ENCODE results near the gene DCANP1. TPM values are rescaled to one million over a fixed set of nuclear protein-coding genes. Genes with fewer than 3 reads are reported as not detected.

Gene DCANP1
- total RNA-seq, 1 experiment from 2014 or later, result not detected

- no peak overlapping the region for H3K27ac Mint-ChIP-seq (ENCODE audit: low read depth, unreplicated experiment)
- BruUV-seq (replicated peaks), result no TSS peak
- H3K4me1 Mint-ChIP-seq (ENCODE audit: insufficient read depth, unreplicated experiment), result no peaks in the 10 kb centered on the region
- H3K27me3 Mint-ChIP-seq (ENCODE audit: insufficient read depth, unreplicated experiment), result no peaks in the 10 kb centered on the region
- H3K4me3 Mint-ChIP-seq (ENCODE audit: unreplicated experiment), result no peak overlapping the region
- ChIA-PET CTCF (interaction anchor here (0.6 to 29.6 kb wide), 8 partner anchors 11 to 544 kb away, joined by 3 to 2166 read pairs (median 5); no protein-coding TSS in a partner anchor), POLR2A (interaction anchor here (3.1 kb wide), 1 partner anchor 8 kb away, joined by 9 read pairs; no protein-coding TSS in a partner anchor)
- DNase-seq (ENCODE audit: unreplicated experiment), result no peak
- peaks cover 4% of the 10 kb centered on the region for H3K36me3 Mint-ChIP-seq (ENCODE audit: insufficient read depth, unreplicated experiment)
- H3K9me3 Mint-ChIP-seq (ENCODE audit: unreplicated experiment), result no peaks in the 10 kb centered on the region
- intact Hi-C loops (cut with micrococcal nuclease), result no loop called here
- TF ChIP-seq, protein P1, sequence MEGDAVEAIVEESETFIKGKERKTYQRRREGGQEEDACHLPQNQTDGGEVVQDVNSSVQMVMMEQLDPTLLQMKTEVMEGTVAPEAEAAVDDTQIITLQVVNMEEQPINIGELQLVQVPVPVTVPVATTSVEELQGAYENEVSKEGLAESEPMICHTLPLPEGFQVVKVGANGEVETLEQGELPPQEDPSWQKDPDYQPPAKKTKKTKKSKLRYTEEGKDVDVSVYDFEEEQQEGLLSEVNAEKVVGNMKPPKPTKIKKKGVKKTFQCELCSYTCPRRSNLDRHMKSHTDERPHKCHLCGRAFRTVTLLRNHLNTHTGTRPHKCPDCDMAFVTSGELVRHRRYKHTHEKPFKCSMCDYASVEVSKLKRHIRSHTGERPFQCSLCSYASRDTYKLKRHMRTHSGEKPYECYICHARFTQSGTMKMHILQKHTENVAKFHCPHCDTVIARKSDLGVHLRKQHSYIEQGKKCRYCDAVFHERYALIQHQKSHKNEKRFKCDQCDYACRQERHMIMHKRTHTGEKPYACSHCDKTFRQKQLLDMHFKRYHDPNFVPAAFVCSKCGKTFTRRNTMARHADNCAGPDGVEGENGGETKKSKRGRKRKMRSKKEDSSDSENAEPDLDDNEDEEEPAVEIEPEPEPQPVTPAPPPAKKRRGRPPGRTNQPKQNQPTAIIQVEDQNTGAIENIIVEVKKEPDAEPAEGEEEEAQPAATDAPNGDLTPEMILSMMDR (IDR thresholded peaks at IDR 0.05; ENCODE audit: unreplicated experiment), result no peak
These were observed 33.4 kb upstream of the DCANP1 start for GRCh38 chr5:135480511-135480910.

- no peaks in the 10 kb centered on the region for H3K4me1 Mint-ChIP-seq (ENCODE audit: insufficient read depth, unreplicated experiment)
- no peak for DNase-seq (ENCODE audit: unreplicated experiment)
- TF ChIP-seq, protein P1 (IDR thresholded peaks at IDR 0.05; ENCODE audit: unreplicated experiment), result no peak
- no peaks in the 10 kb centered on the region for H3K27me3 Mint-ChIP-seq (ENCODE audit: insufficient read depth, unreplicated experiment)
- intact Hi-C loops (cut with micrococcal nuclease), result no loop called here
- H3K9me3 Mint-ChIP-seq (ENCODE audit: unreplicated experiment), result no peaks in the 10 kb centered on the region
- no peak overlapping the region for H3K27ac Mint-ChIP-seq (ENCODE audit: low read depth, unreplicated experiment)
- peaks cover 4% of the 10 kb centered on the region for H3K36me3 Mint-ChIP-seq (ENCODE audit: insufficient read depth, unreplicated experiment)
- no TSS peak for BruUV-seq (replicated peaks)
- ChIA-PET POLR2A (interaction anchor here (0.7 to 3.1 kb wide), 3 partner anchors 9 to 71 kb away, joined by 3 to 9 read pairs (median 4); no protein-coding TSS in a partner anchor), CTCF (interaction anchor here (0.6 to 29.6 kb wide), 9 partner anchors 8 to 351 kb away, joined by 3 to 2166 read pairs (median 4); no protein-coding TSS in a partner anchor)
- H3K4me3 Mint-ChIP-seq (ENCODE audit: unreplicated experiment), result no peak overlapping the region
These were observed 31.8 kb upstream of the DCANP1 start for GRCh38 chr5:135478938-135479337.

- no peaks in the 10 kb centered on the region for H3K36me3 Mint-ChIP-seq (ENCODE audit: insufficient read depth, unreplicated experiment)
- H3K9me3 Mint-ChIP-seq (ENCODE audit: unreplicated experiment), result no peaks in the 10 kb centered on the region
- no TSS peak for BruUV-seq (replicated peaks)
- H3K4me3 Mint-ChIP-seq (ENCODE audit: unreplicated experiment), result no peak overlapping the region
- no peak overlapping the region for H3K27ac Mint-ChIP-seq (ENCODE audit: low read depth, unreplicated experiment)
- CTCF ChIA-PET, result interaction anchor here (0.9 to 29.6 kb wide), 4 partner anchors 14 to 82 kb away, joined by 3 to 2166 read pairs (median 64); no protein-coding TSS in a partner anchor
- TF ChIP-seq, protein P1 (IDR thresholded peaks at IDR 0.05; ENCODE audit: unreplicated experiment), result no peak
- no peaks in the 10 kb centered on the region for H3K27me3 Mint-ChIP-seq (ENCODE audit: insufficient read depth, unreplicated experiment)
- intact Hi-C loops (cut with micrococcal nuclease), result no loop called here
- H3K4me1 Mint-ChIP-seq (ENCODE audit: insufficient read depth, unreplicated experiment), result no peaks in the 10 kb centered on the region
- no peak for DNase-seq (ENCODE audit: unreplicated experiment)
- POLR2A ChIA-PET, result interaction anchor here (1.0 to 3.1 kb wide), 2 partner anchors 11 to 40 kb away, joined by 3 to 9 read pairs; no protein-coding TSS in a partner anchor
These were observed 30.5 kb upstream of the DCANP1 start for GRCh38 chr5:135477613-135478066.

DNA sequence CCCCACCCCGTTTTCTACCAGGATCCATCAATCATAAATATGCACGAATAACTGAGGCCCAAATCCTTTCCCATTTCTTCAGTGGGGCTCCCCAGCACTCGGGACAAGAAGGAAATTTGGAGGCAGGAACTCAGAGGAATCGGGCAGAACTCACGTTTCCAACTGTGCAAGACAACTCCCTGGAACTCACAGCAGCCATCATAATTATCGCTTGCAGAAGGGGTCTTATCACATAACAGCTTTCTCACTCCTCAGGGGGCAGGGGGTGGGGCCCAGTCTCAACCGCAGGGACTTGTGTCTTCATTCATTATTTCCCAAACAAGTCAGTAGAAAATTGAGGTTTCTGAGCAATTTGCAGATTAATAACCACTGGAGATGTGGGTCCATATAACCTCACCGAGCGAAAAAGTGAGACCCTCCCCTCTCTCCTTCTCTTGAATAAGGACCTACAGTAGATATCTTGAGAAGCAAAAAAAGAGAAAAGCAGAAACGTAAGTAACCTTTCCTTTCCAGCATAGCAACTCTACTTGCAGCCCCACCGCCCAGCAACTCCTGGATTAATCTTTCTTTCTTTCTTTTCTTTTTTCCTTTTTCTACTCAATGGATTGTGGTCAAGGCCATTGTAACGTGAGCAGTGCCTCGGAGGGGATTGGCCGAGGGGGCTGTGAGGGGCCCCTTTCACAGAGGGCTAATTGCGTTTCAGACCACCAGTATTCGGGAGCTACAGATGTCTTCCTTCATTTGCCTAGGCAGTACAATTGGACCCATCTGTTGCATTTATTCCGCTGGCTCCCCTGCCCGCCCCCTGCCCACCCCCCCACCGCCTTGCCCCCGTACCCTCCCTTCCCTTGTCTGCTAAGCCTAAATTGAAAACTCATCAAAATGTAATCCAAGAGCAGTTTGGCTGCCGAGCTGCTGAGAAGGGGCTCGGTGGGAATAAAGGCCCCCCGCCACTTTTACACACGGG is 29.8 kb upstream of the DCANP1 start:
- no peaks in the 10 kb centered on the region for H3K4me1 Mint-ChIP-seq (ENCODE audit: insufficient read depth, unreplicated experiment)
- BruUV-seq (replicated peaks), result no TSS peak
- H3K27ac Mint-ChIP-seq (ENCODE audit: low read depth, unreplicated experiment), result no peak overlapping the region
- CTCF ChIA-PET, result interaction anchor here (0.9 to 29.6 kb wide), 5 partner anchors 10 to 83 kb away, joined by 3 to 2166 read pairs (median 14); no protein-coding TSS in a partner anchor
- POLR2A ChIA-PET, result interaction anchor here (0.9 to 3.1 kb wide), 3 partner anchors 11 to 41 kb away, joined by 3 to 9 read pairs (median 3); no protein-coding TSS in a partner anchor
- no peaks in the 10 kb centered on the region for H3K36me3 Mint-ChIP-seq (ENCODE audit: insufficient read depth, unreplicated experiment)
- intact Hi-C loops (cut with micrococcal nuclease), result no loop called here
- H3K9me3 Mint-ChIP-seq (ENCODE audit: unreplicated experiment), result no peaks in the 10 kb centered on the region
- H3K27me3 Mint-ChIP-seq (ENCODE audit: insufficient read depth, unreplicated experiment), result no peaks in the 10 kb centered on the region
- TF ChIP-seq, protein P1 (IDR thresholded peaks at IDR 0.05; ENCODE audit: unreplicated experiment), result no peak
- no peak overlapping the region for H3K4me3 Mint-ChIP-seq (ENCODE audit: unreplicated experiment)
- DNase-seq (ENCODE audit: unreplicated experiment), result no peak
